GM12892 (cell line): Measurements from ENCODE around the gene ZNF878.

ENCODE experiments used
- POLR2A ChIP-seq: IDR thresholded peaks from 2 replicates; pipeline ENCODE4 v1.6.1; 2011; ENCODE audit warnings: low read depth, low read length, control low read depth
- POLR2AphosphoS5 ChIP-seq: IDR thresholded peaks from 2 replicates; pipeline ENCODE4 v1.6.1; 2011; ENCODE audit warnings: low read depth, low read length, control low read depth
- TAF1 ChIP-seq: IDR thresholded peaks from 2 replicates; pipeline ENCODE4 v1.6.1; 2011; ENCODE audit warnings: low read depth, mild to moderate bottlenecking, control low read depth, low read length, borderline replicate concordance

- TF ChIP-seq POLR2A (no peak), POLR2AphosphoS5 (no peak), TAF1 (no peak)
Measured at GRCh38 chr19:12034198-12034597, 18.6 kb downstream of the ZNF878 start.
